Mucosa of stomach (tissue), 1 donor: ENCODE measurements around the gene SKAP2.

Experiments used
- H3K27me3 ChIP-seq: one replicate; pipeline ENCODE4 v1.7.0; 2013; ENCODE audit warnings: mild to moderate bottlenecking, low read length; ENCODE audit not compliant: control insufficient read depth, insufficient read depth
- H3K36me3 ChIP-seq: one replicate; pipeline ENCODE4 v1.7.0; 2013; ENCODE audit warnings: low read length; ENCODE audit not compliant: control insufficient read depth, insufficient read depth
- H3K4me1 ChIP-seq: one replicate; pipeline ENCODE4 v1.7.0; 2013; ENCODE audit warnings: mild to moderate bottlenecking, low read length; ENCODE audit not compliant: control insufficient read depth, insufficient read depth
- H3K4me3 ChIP-seq: one replicate; pipeline ENCODE4 v1.7.0; 2013; ENCODE audit warnings: low read length
- H3K9ac ChIP-seq: one replicate; pipeline ENCODE4 v1.7.0; 2013; ENCODE audit warnings: mild to moderate bottlenecking, low read length, moderate library complexity
- H3K9me3 ChIP-seq: one replicate; pipeline ENCODE4 v1.7.0; 2013; ENCODE audit warnings: mild to moderate bottlenecking, low read length, moderate library complexity; ENCODE audit not compliant: control insufficient read depth
- donor health status: Pancreatic carcinoma.

The SKAP2 gene

GRCh38 chr7:26729150-26729775 is 135.1 kb downstream of the SKAP2 start:
- H3K36me3 ChIP-seq = no peaks in the 10 kb centered on the region
- H3K4me3 ChIP-seq = no peak overlapping the region
- no peaks in the 10 kb centered on the region for H3K27me3 ChIP-seq
- H3K4me1 ChIP-seq = no peaks in the 10 kb centered on the region
- H3K9ac ChIP-seq = no peak overlapping the region
- no peaks in the 10 kb centered on the region for H3K9me3 ChIP-seq

- H3K9ac ChIP-seq = no peak overlapping the region
- H3K9me3 ChIP-seq = no peaks in the 10 kb centered on the region
- no peaks in the 10 kb centered on the region for H3K27me3 ChIP-seq
- no peaks in the 10 kb centered on the region for H3K4me1 ChIP-seq
- H3K36me3 ChIP-seq = no peaks in the 10 kb centered on the region
- no peak overlapping the region for H3K4me3 ChIP-seq
These were observed 138.3 kb downstream of the SKAP2 start for GRCh38 chr7:26726051-26726450.

- Histone ChIP-seq H3K9ac (no peak overlapping the region), H3K4me1 (no peaks in the 10 kb centered on the region), H3K4me3 (no peak overlapping the region), H3K27me3 (no peaks in the 10 kb centered on the region), H3K9me3 (no peaks in the 10 kb centered on the region), H3K36me3 (no peaks in the 10 kb centered on the region)
These were observed 139.6 kb downstream of the SKAP2 start for GRCh38 chr7:26724795-26725194.

- Histone ChIP-seq H3K27me3 (no peaks in the 10 kb centered on the region), H3K9me3 (no peaks in the 10 kb centered on the region), H3K4me1 (no peaks in the 10 kb centered on the region), H3K4me3 (no peak overlapping the region), H3K36me3 (no peaks in the 10 kb centered on the region), H3K9ac (no peak overlapping the region)
These were observed 141.3 kb downstream of the SKAP2 start for GRCh38 chr7:26723129-26723528.

GRCh38 chr7:26721450-26721849 is 142.9 kb downstream of the SKAP2 start:
- Histone ChIP-seq H3K36me3 (no peaks in the 10 kb centered on the region), H3K27me3 (no peaks in the 10 kb centered on the region), H3K9me3 (no peaks in the 10 kb centered on the region), H3K4me1 (no peaks in the 10 kb centered on the region), H3K4me3 (no peak overlapping the region), H3K9ac (no peak overlapping the region)

GRCh38 chr7:26718063-26718462 is 146.3 kb downstream of the SKAP2 start:
- H3K9me3 ChIP-seq = no peaks in the 10 kb centered on the region
- H3K36me3 ChIP-seq = no peaks in the 10 kb centered on the region
- no peak overlapping the region for H3K9ac ChIP-seq
- no peaks in the 10 kb centered on the region for H3K4me1 ChIP-seq
- no peaks in the 10 kb centered on the region for H3K27me3 ChIP-seq
- no peak overlapping the region for H3K4me3 ChIP-seq

- no peaks in the 10 kb centered on the region for H3K9me3 ChIP-seq
- no peaks in the 10 kb centered on the region for H3K27me3 ChIP-seq
- H3K4me1 ChIP-seq = no peaks in the 10 kb centered on the region
- H3K9ac ChIP-seq = no peak overlapping the region
- H3K36me3 ChIP-seq = no peaks in the 10 kb centered on the region
- H3K4me3 ChIP-seq = no peak overlapping the region
These were observed 150.0 kb downstream of the SKAP2 start for GRCh38 chr7:26714438-26714837.

GRCh38 chr7:26714006-26714405 is 150.4 kb downstream of the SKAP2 start:
- H3K4me3 ChIP-seq = no peak overlapping the region

GRCh38 chr7:26709210-26709990 is 155.0 kb downstream of the SKAP2 start:
- H3K9me3 ChIP-seq = no peaks in the 10 kb centered on the region
- H3K36me3 ChIP-seq = no peaks in the 10 kb centered on the region
- no peak overlapping the region for H3K9ac ChIP-seq
- no peaks in the 10 kb centered on the region for H3K4me1 ChIP-seq
- no peaks in the 10 kb centered on the region for H3K27me3 ChIP-seq
- no peak overlapping the region for H3K4me3 ChIP-seq

More at GRCh38 chr7:26714006-26714405, 150.4 kb downstream of the SKAP2 start:
- Histone ChIP-seq H3K27me3 (no peaks in the 10 kb centered on the region), H3K4me1 (no peaks in the 10 kb centered on the region), H3K36me3 (no peaks in the 10 kb centered on the region), H3K9me3 (no peaks in the 10 kb centered on the region), H3K9ac (no peak overlapping the region)

GRCh38 chr7:26705567-26705966 is 158.8 kb downstream of the SKAP2 start:
- no peaks in the 10 kb centered on the region for H3K36me3 ChIP-seq
- no peaks in the 10 kb centered on the region for H3K4me1 ChIP-seq
- no peaks in the 10 kb centered on the region for H3K27me3 ChIP-seq
- H3K4me3 ChIP-seq = no peak overlapping the region
- no peaks in the 10 kb centered on the region for H3K9me3 ChIP-seq
- no peak overlapping the region for H3K9ac ChIP-seq

GRCh38 chr7:26704786-26705185 is 159.6 kb downstream of the SKAP2 start:
- Histone ChIP-seq H3K9me3 (no peaks in the 10 kb centered on the region), H3K4me1 (no peaks in the 10 kb centered on the region), H3K4me3 (no peak overlapping the region), H3K27me3 (no peaks in the 10 kb centered on the region), H3K36me3 (no peaks in the 10 kb centered on the region), H3K9ac (no peak overlapping the region)

- H3K9ac ChIP-seq = no peak overlapping the region
- no peaks in the 10 kb centered on the region for H3K27me3 ChIP-seq
- H3K4me1 ChIP-seq = no peaks in the 10 kb centered on the region
- no peaks in the 10 kb centered on the region for H3K9me3 ChIP-seq
- H3K4me3 ChIP-seq = no peak overlapping the region
- no peaks in the 10 kb centered on the region for H3K36me3 ChIP-seq
These were observed 160.4 kb downstream of the SKAP2 start for GRCh38 chr7:26704036-26704435.
